Measurements from ENCODE around the gene ASPDH. TPM values are rescaled to one million over a fixed set of nuclear protein-coding genes. Genes with fewer than 3 reads are reported as not detected.

The ASPDH gene
- total and polyA plus RNA-seq, 2 donors (not counting 3 experiments of a cell fraction or from before 2014, with no cell fraction given): not detected

DNA sequence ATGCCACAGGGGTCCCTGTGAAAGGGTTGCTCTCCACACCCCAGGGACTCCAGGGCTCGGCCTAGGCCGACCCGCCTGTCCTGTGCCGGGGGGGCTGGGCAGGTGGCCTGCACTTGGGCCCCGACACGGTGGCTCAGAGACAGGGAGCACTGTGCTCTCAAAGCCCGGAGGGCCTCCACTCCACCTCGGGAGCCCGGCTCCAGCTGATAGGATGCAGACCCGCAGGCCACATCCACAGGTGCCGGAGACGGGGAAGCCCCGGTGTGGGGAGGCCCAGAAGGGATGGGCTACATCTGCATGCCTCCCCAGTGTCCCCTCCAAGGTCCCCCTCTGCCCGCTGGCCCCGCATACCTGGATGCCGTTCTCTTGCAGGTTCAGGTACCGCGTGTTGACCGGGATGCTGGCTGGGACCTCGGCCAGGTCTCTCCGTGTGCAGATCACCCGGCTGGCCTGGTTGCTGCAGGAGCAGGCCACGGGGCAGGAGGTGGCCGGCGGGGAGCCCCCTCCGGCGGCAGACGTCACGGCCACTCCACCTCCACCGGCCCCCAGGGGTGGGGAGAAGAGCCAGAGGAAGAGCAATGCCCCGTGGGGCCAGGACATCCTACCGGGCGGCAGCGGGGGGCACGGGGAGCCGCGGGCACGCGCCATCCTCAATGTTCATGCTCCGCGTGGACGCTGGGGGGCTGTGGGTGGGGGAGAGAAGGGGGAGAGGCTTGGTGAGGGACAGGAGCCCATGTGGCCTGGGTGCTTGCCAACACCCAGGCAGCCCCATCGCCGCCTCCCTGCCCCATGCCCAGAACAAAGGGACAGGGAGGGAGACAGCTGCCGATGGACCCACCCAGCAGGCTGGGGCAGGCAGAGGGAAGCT is 34.7 kb upstream of the ASPDH start:
- dilution Hi-C loops (cut with MboI; ENCODE audit: extremely low pct_ligation_motif_present, low sequenced_read_pairs) (no loop called here), intact Hi-C loops (cut with micrococcal nuclease) (no loop called here)
- Histone ChIP-seq H4K20me1 (replicated peaks; ENCODE audit: control insufficient read depth, extremely low read depth, insufficient read depth, low read length) (no peaks in the 10 kb centered on the region), H2AFZ (ENCODE audit: low read depth, low read length) (no peak overlapping the region), H3K27me3 (ENCODE audit: control insufficient read depth in 2 of 2, insufficient read depth in 2 of 2, low read length in 2 of 2) (peaks cover 4 to 5% of the 10 kb centered on the region in 2 experiments), H3K9me3 (replicated peaks; ENCODE audit: control insufficient read depth, insufficient read depth, low read length) (no peaks in the 10 kb centered on the region), H3K4me3 (replicated peaks in 1 of 3; ENCODE audit: insufficient read depth in 1 of 3, low read depth in 1 of 3, low read length in 3 of 3) (no peak overlapping the region), H3K79me2 (ENCODE audit: control insufficient read depth, insufficient read depth, low read length) (no peaks in the 10 kb centered on the region), H3K9ac (replicated peaks; ENCODE audit: extremely low read depth, insufficient read depth, low read length) (no peak overlapping the region), H3K4me1 (ENCODE audit: control insufficient read depth, extremely low read depth, insufficient read depth, low read length) (no peaks in the 10 kb centered on the region), H3K4me2 (ENCODE audit: insufficient read depth, low read length) (no peak overlapping the region), H3K36me3 (ENCODE audit: control insufficient read depth in 2 of 2, extremely low read depth in 1 of 2, insufficient read depth in 2 of 2, low read length in 2 of 2) (no peaks in the 10 kb centered on the region), H3K27ac (ENCODE audit: insufficient read depth, low read depth, low read length) (no peak overlapping the region), H3K9me1 (replicated peaks; ENCODE audit: control insufficient read depth, extremely low read depth, insufficient read depth, low read length) (no peaks in the 10 kb centered on the region)
- TF ChIP-seq POLR2AphosphoS5 (IDR thresholded peaks at IDR 0.05; ENCODE audit: insufficient read depth, low read depth, low read length) (no peak), JUN (IDR thresholded peaks at IDR 0.05; ENCODE audit: borderline replicate concordance, insufficient read depth, insufficient read length, low read depth) (no peak), EZH2 (IDR thresholded peaks at IDR 0.05; ENCODE audit: borderline replicate concordance, low read depth, low read length, severe bottlenecking) (no peak), MYC (IDR thresholded peaks at IDR 0.05; ENCODE audit: low read depth, low read length) (no peak), GATA2 (IDR thresholded peaks at IDR 0.05; ENCODE audit: insufficient read depth, insufficient read length, low read depth, low read length) (no peak), FOS (IDR thresholded peaks at IDR 0.05; ENCODE audit: borderline replicate concordance, insufficient read depth, low read length) (no peak), POLR2A (IDR thresholded peaks at IDR 0.05; ENCODE audit: low read depth, low read length) (no peak)
- TF ChIP-seq, protein P1, sequence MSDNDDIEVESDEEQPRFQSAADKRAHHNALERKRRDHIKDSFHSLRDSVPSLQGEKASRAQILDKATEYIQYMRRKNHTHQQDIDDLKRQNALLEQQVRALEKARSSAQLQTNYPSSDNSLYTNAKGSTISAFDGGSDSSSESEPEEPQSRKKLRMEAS (IDR thresholded peaks at IDR 0.05; ENCODE audit: insufficient read depth, insufficient read length): no peak
- TF ChIP-seq, protein P2, sequence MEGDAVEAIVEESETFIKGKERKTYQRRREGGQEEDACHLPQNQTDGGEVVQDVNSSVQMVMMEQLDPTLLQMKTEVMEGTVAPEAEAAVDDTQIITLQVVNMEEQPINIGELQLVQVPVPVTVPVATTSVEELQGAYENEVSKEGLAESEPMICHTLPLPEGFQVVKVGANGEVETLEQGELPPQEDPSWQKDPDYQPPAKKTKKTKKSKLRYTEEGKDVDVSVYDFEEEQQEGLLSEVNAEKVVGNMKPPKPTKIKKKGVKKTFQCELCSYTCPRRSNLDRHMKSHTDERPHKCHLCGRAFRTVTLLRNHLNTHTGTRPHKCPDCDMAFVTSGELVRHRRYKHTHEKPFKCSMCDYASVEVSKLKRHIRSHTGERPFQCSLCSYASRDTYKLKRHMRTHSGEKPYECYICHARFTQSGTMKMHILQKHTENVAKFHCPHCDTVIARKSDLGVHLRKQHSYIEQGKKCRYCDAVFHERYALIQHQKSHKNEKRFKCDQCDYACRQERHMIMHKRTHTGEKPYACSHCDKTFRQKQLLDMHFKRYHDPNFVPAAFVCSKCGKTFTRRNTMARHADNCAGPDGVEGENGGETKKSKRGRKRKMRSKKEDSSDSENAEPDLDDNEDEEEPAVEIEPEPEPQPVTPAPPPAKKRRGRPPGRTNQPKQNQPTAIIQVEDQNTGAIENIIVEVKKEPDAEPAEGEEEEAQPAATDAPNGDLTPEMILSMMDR (IDR thresholded peaks at IDR 0.05; ENCODE audit: extremely low read depth in 1 of 2, insufficient read depth in 1 of 2, low read depth in 1 of 2, low read length in 2 of 2): no peak
- FAIRE-seq: no peak
- ChIA-PET CTCF (interaction anchor here (1.6 kb wide), 1 partner anchor 11 kb away, joined by 9 read pairs; no protein-coding TSS in a partner anchor), POLR2A (interaction anchor here (0.6 kb wide), 1 partner anchor 754 kb away, joined by 5 read pairs; no protein-coding TSS in a partner anchor)
- no TSS peak for BruUV-seq (replicated peaks)
- no peak for DNase-seq (ENCODE audit: low read depth, low spot score)

All from endothelial cell of umbilical vein (primary cell).